K562 treated with DMSO at 1 percent for 12 hours (cell line): Measurements from ENCODE around the gene CAP1. TPM values are rescaled to one million over a fixed set of nuclear protein-coding genes. Genes with fewer than 3 reads are reported as not detected.

ENCODE experiments used
- total RNA-seq: library from RNA; unstranded; fragments of 300-600 nt; gene quantifications from 2 replicates; pipeline ENCODE4 v1.2.3, GENCODE V29; 2022; ENCODE audit not compliant: insufficient read depth

The CAP1 gene, protein sequence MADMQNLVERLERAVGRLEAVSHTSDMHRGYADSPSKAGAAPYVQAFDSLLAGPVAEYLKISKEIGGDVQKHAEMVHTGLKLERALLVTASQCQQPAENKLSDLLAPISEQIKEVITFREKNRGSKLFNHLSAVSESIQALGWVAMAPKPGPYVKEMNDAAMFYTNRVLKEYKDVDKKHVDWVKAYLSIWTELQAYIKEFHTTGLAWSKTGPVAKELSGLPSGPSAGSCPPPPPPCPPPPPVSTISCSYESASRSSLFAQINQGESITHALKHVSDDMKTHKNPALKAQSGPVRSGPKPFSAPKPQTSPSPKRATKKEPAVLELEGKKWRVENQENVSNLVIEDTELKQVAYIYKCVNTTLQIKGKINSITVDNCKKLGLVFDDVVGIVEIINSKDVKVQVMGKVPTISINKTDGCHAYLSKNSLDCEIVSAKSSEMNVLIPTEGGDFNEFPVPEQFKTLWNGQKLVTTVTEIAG
- 168 and 370 TPM in 2 replicates for total RNA-seq

DNA sequence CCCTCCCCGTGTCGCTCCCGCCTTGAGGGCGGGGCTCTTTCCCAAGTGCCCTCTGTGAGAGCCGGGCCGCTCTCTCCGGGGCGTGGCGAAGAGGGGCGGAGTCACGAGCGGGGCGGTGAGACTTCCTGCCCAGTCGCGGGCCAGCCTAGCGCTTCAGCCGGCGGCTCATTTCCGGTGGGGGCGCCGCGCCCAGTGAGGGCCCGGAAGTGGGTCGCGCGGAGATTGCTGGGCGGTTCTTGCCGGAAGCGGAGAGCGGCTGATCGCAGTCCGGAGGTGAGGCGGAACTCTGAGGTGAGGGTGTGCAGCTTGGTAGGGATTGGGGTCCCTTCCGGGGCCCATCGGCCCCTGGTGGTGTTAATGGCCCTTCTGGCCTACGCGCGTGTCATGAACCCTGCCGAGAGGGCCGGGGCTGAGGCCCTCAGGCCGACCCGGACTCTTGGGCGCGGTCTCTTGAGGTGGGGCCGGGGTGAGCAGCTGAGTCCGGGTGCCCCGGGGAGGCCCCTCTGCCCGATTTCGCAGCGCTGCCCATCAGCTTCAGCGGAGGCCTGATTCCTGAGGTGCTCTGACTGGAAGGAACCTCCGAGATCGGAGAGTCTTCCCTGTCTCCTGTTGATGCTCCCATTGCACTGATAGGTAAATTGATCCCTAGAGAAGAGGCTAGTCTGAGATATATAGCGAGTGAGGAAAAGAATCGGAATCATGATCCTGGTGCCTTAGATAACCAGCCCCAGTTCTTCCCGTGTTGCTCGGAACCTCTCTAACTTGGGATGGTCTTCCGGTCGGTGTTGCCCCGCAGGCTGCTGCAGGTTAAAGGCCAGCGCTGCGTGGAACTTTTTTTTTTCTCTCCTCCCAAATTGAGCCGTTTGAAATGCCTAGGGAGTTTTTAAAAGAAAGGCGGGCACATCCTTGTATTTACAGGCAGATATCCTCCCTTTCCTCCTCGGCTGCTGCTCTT, at the start of gene CAP1:
Gene CAP1, plus strand, starts transcription at position 219 of the 955 bp plus-strand sequence. CDS start 18,618 bp downstream, outside the sequence.

GRCh38 chr1:40096977-40097782, 56.7 kb downstream of the CAP1 start, which contains the start of gene PPT1:
PPT1 (minus strand) TSS chr1:40097252; CDS start chr1:40097238, 14 bp downstream.

Other genes starting within 250 kb of the CAP1 start
- 21.1 and 36.2 TPM in 2 replicates for gene TRIT1, start 157.2 kb upstream of the CAP1 start, total RNA-seq
- gene MYCL, start 138.8 kb upstream of the CAP1 start, total RNA-seq = 10.6 and 20.4 TPM in 2 replicates
- not detected in 2 replicates for gene MFSD2A, start 85.6 kb upstream of the CAP1 start, total RNA-seq
- gene PPT1, start 56.5 kb downstream of the CAP1 start, total RNA-seq = 91.6 and 161 TPM in 2 replicates
- 3.7 and 14.3 TPM in 2 replicates for gene RLF, start 120.7 kb downstream of the CAP1 start, total RNA-seq
- not detected in 2 replicates for gene TMCO2, start 207.2 kb downstream of the CAP1 start, total RNA-seq
- gene ZMPSTE24, start 217.5 kb downstream of the CAP1 start, total RNA-seq = 10.1 and 29.1 TPM in 2 replicates